Activated CD8-positive, alpha-beta memory T cell treated with anti-CD3 and anti-CD28 coated beads, Interleukin-2, amount 50 U/mL, for 24 hours (primary cell): ENCODE results near the gene COLGALT1.
"Not testable (repeated sequence)": the region's sequence is repeated elsewhere in the genome, so short reads cannot be mapped to it uniquely, and the experiment has no call there.

Experiments
- DNase-seq: peaks from one replicate; pipeline ENCODE4 v3.0.0-alpha.2; 2020; ENCODE audit errors: extremely low read depth

Gene COLGALT1

DNA sequence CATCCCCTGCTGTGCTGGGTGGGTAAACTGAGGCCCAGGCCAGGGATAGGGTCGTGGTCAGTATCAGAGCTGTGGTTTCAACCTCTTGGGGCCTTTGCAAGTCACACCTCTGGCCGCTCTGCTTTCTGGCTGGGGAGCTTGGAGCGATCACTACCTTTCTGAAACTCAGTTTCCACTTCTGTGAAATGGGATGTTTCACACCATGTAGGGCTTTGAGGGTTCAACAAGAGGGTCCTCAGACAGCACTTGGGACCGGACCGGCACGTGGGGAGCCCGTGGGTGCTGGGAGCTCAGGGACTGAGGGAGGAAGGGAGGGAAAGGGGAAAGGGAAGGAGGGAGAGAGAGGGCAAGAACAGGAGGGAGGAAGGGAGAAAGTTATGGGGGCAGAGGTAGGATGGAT is 22.9 kb upstream of the COLGALT1 start:
- no peak for DNase-seq

DNA sequence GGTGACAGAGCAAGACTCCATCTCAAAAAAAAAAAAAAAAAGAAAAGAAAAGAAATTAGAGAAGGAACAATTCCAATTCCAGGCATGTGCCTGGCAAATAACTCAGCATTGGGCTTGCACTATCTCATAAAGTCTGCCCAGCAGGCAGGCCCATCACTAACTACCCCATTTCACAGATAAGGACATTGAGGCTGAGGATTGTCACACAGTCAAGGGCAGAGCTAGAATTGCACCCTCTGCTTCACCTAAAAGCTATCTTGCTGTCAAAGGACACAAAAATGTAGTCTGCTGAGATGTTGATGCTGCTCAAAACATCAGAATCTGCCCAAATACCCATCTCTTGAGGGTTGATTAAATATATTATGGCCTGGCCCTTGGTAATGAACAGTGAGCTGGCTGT is 20.7 kb upstream of the COLGALT1 start:
- no peak for DNase-seq

DNA sequence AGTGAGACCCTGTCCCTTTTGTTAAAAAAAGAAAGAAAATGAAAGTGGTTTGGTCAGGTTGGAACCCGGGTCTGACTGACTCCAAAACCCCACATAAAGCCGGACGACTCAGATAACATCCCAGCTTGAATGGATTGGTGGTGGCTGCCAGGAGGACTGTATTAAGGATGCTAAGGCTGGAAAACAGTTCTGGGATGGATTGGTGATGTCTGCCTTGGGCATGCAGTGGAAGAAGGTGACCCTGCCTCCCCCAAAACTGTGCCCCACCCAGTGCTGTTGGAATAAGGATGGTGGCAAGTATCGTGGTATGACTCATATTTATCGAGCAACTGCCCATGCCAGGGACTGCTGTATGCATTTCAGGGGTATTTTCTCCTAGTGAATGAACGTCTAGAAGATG is 18.5 kb upstream of the COLGALT1 start:
- no peak for DNase-seq

DNA sequence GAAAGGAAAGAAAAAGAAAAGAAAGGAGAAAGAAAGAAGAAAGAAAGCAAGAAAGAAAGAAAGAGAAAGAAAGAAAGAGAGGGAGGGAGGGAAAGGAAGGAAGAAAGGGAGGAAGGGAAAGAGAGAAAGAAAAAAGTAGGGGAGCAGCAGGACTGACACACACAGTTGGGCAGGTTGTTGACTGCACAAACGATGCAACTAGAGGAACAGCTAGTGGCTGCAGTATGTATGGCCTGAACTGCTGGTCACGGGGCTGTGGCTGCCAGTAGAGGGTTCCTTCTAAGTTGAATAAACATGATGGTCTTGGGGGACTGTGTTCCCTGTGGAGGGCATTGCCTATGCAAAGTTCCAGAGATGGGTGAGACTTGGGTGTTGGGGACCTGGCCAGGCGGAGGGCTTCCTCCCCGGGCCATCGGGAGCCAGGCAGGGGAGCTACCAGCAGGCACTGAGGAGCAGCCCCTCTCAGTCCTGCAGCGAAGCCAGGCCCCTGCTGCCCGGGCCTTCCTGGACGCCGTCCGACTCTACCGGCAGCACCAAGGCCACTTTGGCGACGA is 16.7 kb upstream of the COLGALT1 start:
- DNase-seq = no peak

DNA sequence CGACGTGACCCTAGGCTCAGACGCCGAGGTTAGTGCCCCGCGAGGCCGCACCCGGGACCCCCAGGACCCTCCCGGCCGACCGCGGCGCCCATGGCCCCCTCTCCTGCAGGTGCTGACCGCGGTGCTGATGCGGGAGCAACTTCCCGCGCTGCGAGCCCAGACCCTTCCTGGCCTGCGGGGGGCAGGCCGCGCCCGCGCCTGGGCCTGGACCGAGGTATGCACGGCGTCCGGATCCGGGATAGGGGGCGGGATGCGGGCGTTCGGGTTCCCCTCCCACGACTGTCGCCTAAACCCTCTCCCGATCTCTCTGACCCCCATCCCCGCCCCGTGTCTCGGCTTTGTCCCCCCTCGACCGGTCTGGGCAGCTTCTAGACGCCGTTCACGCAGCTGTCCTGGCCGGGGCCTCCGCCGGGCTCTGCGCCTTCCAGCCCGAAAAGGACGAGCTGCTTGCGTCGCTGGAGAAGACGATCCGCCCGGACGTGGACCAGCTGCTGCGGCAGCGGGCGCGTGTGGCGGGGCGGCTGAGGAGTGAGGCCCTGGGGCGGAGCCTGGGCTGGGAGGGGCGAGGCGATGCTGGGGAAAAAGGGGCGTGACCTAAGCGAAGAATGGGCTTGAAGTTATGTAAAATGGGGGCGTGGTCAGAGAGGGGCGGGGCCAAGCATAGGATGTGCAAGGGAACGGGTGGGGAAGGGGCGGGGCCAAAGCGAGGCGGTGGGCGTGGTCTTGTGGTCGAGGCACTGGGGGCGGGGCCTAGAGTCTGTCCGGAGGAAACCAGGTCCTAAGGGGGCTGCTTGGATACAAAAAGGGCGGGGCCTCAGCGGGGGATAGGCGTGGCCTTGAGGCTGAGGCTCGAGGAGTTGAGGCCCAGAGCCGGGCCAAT is 16.0 kb upstream of the COLGALT1 start:
- DNase-seq = peak; percentile 96

DNA sequence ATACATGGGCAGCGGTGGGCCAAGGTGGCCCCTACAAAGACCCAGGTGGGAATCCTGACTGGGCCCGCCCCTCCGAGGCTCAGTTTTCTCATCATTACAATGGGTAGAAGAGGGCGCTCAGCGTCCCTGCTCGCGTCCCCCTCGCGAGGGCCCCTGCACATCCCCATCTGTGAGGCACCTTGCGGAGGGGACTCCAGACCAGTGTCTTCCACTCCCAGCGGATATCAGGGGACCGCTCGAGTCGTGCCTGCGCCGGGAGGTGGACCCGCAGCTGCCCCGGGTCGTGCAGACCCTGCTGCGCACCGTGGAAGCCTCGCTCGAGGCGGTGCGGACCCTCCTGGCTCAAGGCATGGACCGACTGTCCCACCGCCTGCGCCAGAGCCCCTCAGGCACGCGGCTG is 15.3 kb upstream of the COLGALT1 start:
- DNase-seq = no peak

DNA sequence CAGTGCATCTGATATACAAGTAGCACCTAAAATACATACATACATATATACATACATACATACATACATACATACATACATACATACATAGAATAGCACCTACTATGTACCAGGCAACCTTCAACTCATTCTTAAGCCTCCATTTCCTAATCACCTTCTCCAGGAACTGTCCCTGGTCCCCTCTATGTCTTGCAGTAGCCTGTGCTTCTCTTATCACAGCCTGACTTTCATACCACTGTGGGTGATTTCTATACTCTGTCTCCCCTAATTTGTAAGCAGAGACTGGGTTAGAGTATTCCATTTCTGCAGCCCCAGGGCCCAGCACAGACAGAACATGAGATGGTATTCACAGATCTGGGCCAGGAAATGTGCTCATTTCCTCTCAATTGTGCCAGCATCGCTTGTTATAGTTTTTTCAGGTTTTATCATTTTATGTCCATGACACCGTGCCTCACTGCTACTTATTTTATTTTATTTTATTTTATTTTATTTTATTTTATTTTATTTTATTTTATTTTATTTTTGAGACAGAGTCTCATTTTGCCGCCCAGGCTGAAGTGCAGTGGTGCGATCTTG is 14.2 kb upstream of the COLGALT1 start:
- DNase-seq = no peak

DNA sequence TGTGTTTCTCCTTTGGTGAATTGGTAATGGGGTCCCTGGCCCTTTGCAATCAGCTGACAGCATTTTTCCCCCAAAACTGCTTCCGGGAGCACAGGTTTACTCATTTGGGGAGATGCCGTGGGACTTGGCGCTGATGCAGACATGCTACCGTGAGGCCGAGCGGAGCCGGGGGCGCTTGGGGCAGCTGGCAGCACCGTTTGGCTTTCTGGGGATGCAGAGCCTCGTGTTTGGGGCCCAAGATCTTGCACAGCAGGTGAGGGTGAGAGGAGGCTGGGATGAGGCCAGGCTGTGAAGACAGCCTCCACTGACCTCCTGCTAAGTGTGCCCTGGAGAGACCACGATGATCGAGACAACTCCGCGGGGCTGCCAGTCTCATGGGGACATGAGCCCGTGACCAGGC is 13.4 kb upstream of the COLGALT1 start:
- no peak for DNase-seq

DNA sequence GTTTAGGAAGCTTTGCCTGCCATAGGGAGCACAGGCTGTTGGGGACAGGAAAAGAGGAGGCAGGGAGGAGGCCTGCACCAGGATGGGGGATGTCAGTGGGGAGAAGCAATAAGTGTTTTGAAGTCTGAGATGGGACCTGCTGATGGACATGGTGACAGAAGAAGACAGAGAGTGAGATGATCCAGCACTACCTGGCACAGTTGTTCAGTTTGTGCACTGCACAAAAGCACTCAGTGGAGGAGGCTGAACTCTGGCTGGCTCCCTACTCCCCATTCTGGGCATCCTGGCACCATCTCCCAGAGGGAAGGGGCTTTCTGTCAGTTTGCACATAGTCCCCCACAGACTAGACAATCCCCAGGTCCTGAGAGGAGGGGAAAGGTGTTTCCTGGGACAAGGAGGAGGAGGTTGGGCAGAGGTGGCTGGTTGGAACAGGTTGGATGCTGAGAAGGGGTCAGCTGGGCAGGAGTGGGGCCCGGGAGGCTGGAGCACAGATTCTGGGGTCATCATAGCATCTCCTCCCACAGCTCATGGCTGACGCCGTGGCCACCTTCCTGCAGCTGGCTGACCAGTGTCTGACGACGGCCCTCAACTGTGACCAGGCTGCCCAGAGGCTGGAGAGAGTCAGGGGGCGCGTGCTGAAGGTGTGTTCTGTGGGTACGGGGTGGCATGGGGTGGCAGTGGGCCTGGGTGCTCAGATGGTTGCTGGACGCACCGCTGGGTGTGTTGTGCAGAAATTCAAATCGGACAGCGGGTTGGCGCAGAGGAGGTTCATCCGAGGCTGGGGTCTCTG is 12.5 kb upstream of the COLGALT1 start:
- DNase-seq = no peak

DNA sequence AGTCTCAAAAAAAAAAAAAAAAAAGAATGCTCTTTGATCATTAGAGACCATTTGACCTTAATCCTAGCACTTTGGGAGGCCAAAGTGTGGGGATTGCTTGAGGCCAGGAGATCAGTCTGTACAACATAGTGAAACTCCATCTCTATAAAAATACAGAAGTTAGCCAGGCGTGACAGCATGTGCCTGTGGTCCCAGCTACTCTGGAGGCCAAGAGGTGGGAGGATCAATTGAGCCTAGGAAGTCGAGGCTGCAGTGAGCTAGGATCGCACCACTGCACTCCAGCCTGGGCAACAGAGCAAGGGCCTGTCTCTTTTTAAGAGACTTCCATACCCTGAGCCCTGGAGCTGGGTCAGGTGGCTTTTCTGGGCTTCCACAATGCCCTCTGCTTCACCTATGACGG is 11.5 kb upstream of the COLGALT1 start:
- no peak for DNase-seq

DNA sequence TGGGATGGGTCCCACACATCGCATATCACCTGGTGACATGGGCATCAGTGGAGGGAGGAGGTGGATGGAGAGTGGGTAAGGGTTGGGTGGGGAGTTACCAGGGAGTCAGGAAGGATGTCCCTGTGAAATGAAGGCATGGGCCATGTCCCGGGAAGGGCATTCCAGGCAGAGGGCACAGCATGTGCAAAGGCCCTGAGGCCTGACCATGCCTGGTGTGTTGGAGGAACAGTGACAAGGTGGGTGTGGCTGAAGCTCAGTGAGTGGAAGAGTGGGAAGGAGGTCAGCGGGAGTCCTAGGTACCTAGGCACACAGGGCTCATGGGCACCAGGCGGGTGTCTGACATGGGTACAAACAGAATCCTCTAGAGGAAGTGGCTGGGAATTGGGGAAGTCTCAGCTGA is 11.0 kb upstream of the COLGALT1 start:
- DNase-seq = no peak

DNA sequence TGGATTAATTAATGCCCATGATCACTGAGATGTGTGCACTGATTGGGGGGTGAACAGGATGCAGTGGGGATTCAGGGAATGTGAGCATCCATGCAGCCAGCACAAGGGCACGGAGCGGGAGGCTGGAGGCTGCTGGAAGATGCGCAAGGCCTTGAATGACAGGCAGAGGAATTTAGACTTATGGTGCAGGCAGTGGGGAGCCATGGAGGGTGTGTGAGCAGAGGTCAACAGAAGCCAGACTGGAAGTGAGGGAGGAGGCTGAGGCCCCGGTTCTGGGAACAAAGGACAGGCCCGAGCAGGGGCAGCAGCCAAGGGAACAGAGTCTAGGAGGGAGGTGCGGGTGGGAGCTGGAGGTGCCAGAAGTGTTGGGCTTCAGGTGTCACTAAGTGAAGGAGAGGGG is 7.3 kb upstream of the COLGALT1 start:
- no peak for DNase-seq

DNA sequence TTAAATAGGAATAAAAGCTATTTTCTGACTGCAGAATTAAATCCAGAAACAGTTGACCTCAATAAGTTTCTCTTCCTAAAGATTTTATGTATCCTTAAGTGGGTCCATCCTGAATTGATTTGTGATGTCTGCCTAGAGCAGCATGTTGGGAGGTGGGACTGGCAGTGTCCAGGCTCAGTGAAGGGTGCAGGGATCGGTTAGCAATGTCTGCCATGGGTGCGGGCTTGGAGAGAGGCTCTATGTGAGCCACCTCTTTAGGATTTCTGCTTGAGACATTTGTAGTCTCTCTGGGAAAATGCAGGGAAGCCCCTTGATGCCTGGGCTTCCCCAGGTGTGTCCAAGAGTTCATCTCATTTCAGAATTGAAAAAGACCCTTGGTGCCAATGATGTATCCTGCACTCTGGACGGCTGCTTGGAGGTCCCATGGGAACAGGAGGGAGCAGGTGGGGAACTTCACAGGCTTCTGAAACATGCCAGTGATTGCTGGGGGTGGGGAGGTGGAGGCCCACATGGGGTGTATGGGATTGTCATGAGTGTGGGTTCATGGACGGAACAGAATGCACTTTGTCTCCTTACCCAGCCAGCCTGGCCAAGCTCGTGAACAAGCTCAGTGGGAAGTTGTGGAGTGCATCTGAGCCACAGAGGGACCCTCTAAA is 6.2 kb upstream of the COLGALT1 start:
- no peak for DNase-seq

DNA sequence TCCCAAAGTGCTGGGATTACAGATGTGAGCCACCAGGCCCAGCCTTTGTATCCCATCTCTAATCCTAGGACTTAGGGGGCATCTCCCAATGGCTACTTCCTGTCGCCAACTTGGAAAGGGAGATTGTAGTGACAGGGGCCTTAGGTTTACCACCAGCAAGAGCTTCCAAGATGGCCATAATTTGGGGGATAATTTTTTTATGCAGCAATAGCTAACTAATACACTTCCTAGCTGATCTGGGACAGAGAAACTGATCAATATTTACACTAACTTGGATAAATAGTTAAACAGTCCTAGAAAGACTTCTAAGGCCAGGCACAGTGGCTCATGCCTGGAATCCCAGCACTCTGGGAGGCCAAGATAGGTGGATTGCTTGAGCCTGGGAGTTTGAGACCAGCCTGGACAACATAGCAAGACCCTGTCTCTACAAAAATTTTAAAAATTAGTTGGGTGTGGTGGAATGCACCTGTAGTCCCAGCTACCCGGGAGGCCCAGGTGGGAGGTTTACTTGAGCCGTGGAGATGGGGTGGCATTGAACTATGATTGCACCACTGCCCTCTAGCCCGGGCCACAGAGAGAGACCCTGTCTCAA is 5.3 kb upstream of the COLGALT1 start:
- no peak for DNase-seq

DNA sequence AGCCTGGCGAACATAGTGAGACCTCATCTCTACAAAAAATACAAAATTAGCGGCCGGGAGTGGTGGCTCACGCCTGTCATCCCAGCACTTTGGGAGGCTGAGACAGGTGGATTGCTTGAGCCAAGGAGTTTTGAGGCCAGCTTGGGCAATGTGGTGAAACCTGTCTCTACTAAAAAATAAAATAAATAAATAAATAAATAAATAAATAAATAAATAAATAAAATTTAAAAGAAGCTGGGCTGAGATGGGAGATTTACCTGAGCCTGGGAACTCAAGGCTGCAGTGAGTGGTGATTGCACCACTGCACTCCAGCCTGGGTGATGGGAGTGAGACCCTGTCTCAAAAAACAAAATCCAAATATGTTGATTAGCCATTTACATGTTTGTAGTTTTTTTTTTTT is 2.7 kb upstream of the COLGALT1 start:
- DNase-seq = not testable (repeated sequence)

DNA sequence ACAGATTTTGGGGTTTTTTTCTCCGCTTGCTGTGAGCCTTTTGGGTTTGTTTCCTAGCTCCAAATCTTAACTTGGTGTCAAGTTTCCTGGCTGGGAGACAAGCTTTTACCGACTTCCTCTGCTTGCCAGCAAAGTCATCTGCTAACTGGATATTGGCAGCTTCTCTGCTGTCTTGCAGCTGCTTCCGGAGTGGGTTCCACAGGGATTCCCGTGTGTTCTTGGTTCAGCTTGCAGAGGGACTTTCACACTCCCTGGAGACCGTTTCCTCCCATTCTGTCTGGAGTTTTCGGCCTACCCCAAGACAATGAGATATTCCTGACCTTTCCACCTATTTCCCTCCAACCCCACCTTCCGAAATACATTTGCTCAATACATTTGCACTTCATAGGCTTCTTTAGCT is 2.2 kb upstream of the COLGALT1 start:
- DNase-seq = no peak

DNA sequence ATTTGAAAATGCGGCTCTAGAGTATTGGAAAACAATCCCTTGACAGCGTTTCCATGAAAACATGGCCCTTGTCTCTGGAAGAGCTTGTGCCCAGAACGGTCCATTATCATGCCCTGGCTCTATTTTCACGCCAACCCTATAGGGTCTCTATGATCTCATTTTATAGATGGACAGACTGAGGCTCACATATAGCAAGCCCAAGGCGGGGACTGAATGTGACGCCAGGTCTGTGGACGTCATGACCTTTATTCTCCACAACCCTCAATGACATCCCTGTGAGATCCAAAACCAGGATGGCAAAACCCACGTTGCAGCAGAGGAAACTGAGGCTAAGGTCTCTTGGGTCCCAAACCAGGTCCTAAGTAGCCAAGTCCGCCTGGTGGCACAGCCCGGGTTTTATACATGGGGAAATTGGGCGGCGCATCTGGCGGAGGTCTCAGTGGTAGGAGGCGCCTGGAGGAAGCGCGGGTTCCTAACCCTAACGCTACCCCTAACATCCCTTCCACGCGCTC is 425 bp upstream of the COLGALT1 start:
- DNase-seq = no peak

DNA sequence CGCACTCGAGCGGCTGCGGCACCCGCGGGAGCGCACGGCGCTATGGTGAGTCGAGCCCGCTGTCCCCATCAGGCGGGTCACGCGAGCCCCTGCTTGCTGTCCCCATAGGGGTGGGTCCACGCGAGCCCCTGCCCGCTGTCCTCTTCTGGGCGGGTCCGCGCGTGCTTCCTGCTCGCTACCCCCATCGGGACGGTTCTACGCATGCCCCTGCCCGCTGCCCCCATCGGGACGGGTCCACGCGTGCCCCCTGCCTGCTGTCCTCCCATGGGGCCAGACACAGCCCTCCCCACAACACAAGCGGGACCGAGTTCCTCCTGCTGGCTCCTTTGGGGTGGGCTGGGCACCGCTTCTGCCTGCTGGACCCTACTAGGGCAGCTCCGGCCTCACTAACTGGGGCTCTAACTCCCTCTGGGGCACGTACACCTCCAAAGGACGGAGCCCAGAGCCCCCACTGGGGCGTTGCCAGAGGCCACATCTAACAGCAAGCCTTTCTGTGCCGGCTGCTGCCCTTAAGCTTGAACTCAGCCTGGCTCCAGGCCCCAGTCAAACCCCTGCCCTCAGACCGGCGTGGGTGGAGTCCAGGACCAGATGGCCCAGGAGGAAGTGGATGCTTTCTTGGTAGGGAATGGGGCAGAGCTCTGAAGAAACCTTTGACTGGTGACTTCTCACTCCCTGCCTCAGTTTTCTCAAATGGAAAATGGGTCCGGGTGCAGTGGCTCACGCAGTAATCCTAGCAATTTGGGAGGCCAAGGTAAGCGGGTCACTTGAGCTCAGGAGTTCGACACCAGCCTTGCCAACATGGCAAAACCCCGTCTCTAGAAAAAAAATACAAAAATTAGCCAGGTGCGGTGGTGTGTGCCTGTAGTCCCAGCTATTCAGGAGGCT is 722 bp downstream of the COLGALT1 start:
- no peak for DNase-seq

DNA sequence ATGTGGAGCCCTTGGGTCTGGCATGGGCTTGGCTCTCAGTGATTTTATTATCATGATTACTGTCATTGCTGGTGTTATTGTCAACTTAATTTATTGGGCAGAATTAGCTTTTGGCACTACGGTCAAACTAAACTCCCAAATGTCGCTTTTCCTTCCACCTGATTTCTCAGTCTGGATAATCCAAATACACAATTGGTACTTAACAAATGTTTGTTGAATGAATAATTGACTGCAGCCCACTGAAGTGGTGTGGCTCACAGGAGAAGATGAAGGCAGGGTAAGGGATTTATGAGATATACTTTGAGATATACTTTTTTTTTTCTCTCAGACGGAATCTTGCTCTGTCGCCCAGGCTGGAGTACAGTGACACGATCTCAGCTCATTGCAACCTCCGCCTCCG is 1.5 kb downstream of the COLGALT1 start:
- no peak for DNase-seq

DNA sequence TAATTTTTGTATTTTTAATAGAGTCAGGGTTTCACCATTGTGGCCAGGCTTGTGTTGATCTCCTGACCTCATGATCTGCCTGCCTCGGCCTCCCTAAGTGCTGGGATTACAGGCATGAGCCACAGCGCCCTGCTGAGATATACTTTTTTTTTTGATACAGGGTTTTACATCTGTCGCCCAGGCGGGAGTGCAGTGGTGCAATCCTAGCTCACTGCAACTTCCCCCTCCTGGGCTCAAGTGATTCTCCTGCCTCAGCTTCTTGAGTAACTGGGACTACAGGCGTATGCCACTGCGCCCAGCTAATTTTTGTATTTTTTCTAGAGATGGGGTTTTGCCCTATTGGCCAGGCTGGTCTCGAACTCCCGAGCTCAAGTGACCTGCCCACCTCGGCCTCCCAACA is 2.0 kb downstream of the COLGALT1 start:
- no peak for DNase-seq
